ENCODE measurements around the gene PNPLA7.

GRCh38 chr9:137478613-137478961 is 71.6 kb downstream of the PNPLA7 start:
- TF ChIP-seq ERF (CRISPR knock-in tag; IDR thresholded peaks at IDR 0.05) (no peak), SMAD1 (CRISPR knock-in tag; IDR thresholded peaks at IDR 0.05; ENCODE audit: borderline replicate concordance, low read depth) (no peak), NFYB (CRISPR knock-in tag; IDR thresholded peaks at IDR 0.05) (no peak), HDAC2 (CRISPR knock-in tag; IDR thresholded peaks at IDR 0.05) (no peak), POLR2AphosphoS5 (IDR thresholded peaks at IDR 0.05; ENCODE audit: low read depth, low read length) (no peak), ZFP91 (CRISPR knock-in tag; IDR thresholded peaks at IDR 0.05; ENCODE audit: borderline replicate concordance) (no peak)

Data from HepG2 (cell line).